H1 (cell line): ENCODE data around the gene GRIA1. TPM values are rescaled to one million over a fixed set of nuclear protein-coding genes. Genes with fewer than 3 reads are reported as not detected.

Experiments used
- TCF12 ChIP-seq: IDR thresholded peaks from 2 replicates; pipeline ENCODE4 v1.6.1; 2011; ENCODE audit warnings: low read depth, mild to moderate bottlenecking, low read length
- polyA plus RNA-seq, 7 experiments: library from polyadenylated mRNA; depleted of rRNA in 3 of 7; stranded (reverse) in 5 of 7; unstranded in 2 of 7; fragments of >200 nt in 5 of 7; fragments of 200-250 nt in 2 of 7; gene quantifications; 1 replicate in 5 of 7; 2 replicates in 1 of 7; 4 replicates in 1 of 7; pipeline versions ENCODE4 v1.2.1 to v1.2.3, GENCODE V29; 2011 to 2013; ENCODE audit warnings: missing spikeins in 2 of 7, mixed read lengths in 2 of 7
- total RNA-seq: library from RNA; stranded (reverse); fragmentation: NEBNext Ultra II Directional; extraction: Animal tissue kit (Norgen Biotek cat#: 25700); gene quantifications from 2 replicates; pipeline ENCODE4 v1.2.1, GENCODE V29; 2021

Gene GRIA1
- total and polyA plus RNA-seq, 2 of the 8 experiments (the other 6 are each of a cell fraction or from before 2014, with no cell fraction given): 0.97 to 2.5 TPM

GRCh38 chr5:153629027-153629895 is 138.8 kb downstream of the GRIA1 start (continued):
- TF ChIP-seq TCF12: no peak
